Progenitor cell of endocrine pancreas (in vitro differentiated cells): ENCODE data around the gene SENP8. TPM values are rescaled to one million over a fixed set of nuclear protein-coding genes. Genes with fewer than 3 reads are reported as not detected.

Experiments used
- DNase-seq: peaks from one replicate; pipeline ENCODE4 v3.0.0; 2021; ENCODE audit warnings: low spot score; ENCODE audit not compliant: unreplicated experiment
- H3K27ac Mint-ChIP-seq: 2 replicates; pipeline ENCODE4 v1.8.0; 2021; ENCODE audit warnings: mild to moderate bottlenecking, moderate library complexity, mixed read lengths
- H3K27me3 Mint-ChIP-seq: 2 replicates; pipeline ENCODE4 v1.8.0; 2021; ENCODE audit warnings: mixed read lengths
- H3K36me3 Mint-ChIP-seq: 2 replicates; pipeline ENCODE4 v1.8.0; 2022; ENCODE audit warnings: mixed read lengths; ENCODE audit not compliant: insufficient read depth
- H3K4me1 Mint-ChIP-seq: 2 replicates; pipeline ENCODE4 v1.8.0; 2021; ENCODE audit warnings: low read depth, mixed read lengths
- H3K4me3 Mint-ChIP-seq: 2 replicates; pipeline ENCODE4 v1.8.0; 2021; ENCODE audit warnings: low read depth, mild to moderate bottlenecking, moderate library complexity, mixed read lengths
- H3K9me3 Mint-ChIP-seq: 2 replicates; pipeline ENCODE4 v1.8.0; 2021; ENCODE audit warnings: low read depth, mixed read lengths
- CTCF ChIP-seq: fragments of 200-600 bp; sonication (generic); IDR thresholded peaks from one replicate; pipeline ENCODE4 v1.5.0; 2021; ENCODE audit warnings: antibody characterized with exemption, mild to moderate bottlenecking; ENCODE audit not compliant: unreplicated experiment
- total RNA-seq: library from RNA; stranded (reverse); gene quantifications from 2 replicates; pipeline ENCODE4 v1.2.1, GENCODE V29; 2021

The SENP8 gene
- total RNA-seq, 1 donor from 2014 or later = 5.1 TPM

GRCh38 chr15:72128359-72128758 is 10.2 kb downstream of the SENP8 start:
- Mint-ChIP-seq H3K36me3 (no peaks in the 10 kb centered on the region), H3K4me3 (no peak overlapping the region), H3K9me3 (no peaks in the 10 kb centered on the region), H3K4me1 (peaks cover 9% of the 10 kb centered on the region), H3K27me3 (peaks cover 3% of the 10 kb centered on the region), H3K27ac (no peak overlapping the region)
- DNase-seq = no peak
- no peak for TF ChIP-seq CTCF

GRCh38 chr15:72130272-72130671 is 12.1 kb downstream of the SENP8 start:
- Mint-ChIP-seq H3K9me3 (no peaks in the 10 kb centered on the region), H3K4me1 (peaks cover 9% of the 10 kb centered on the region), H3K36me3 (no peaks in the 10 kb centered on the region), H3K4me3 (no peak overlapping the region), H3K27me3 (peaks cover 4% of the 10 kb centered on the region), H3K27ac (no peak overlapping the region)
- no peak for TF ChIP-seq CTCF
- DNase-seq = no peak

GRCh38 chr15:72131922-72132321 is 13.7 kb downstream of the SENP8 start:
- Mint-ChIP-seq H3K27ac (no peak overlapping the region), H3K27me3 (peaks cover 4% of the 10 kb centered on the region), H3K36me3 (no peaks in the 10 kb centered on the region), H3K4me1 (peaks cover 9% of the 10 kb centered on the region), H3K9me3 (no peaks in the 10 kb centered on the region), H3K4me3 (no peak overlapping the region)
- DNase-seq = no peak
- TF ChIP-seq CTCF = no peak

GRCh38 chr15:72133211-72133610 is 15.0 kb downstream of the SENP8 start:
- H3K4me1 Mint-ChIP-seq = peaks cover 6% of the 10 kb centered on the region
- H3K4me3 Mint-ChIP-seq = no peak overlapping the region
- H3K36me3 Mint-ChIP-seq = no peaks in the 10 kb centered on the region
- no peak for TF ChIP-seq CTCF
- H3K27me3 Mint-ChIP-seq = peaks cover 4% of the 10 kb centered on the region
- no peaks in the 10 kb centered on the region for H3K9me3 Mint-ChIP-seq
- DNase-seq = no peak
- H3K27ac Mint-ChIP-seq = peak overlapping the region; percentile 5

GRCh38 chr15:72135719-72136118 is 17.5 kb downstream of the SENP8 start:
- no peak for TF ChIP-seq CTCF

More at GRCh38 chr15:72135719-72136118, 17.5 kb downstream of the SENP8 start:
- Mint-ChIP-seq H3K27ac (no peak overlapping the region), H3K27me3 (peaks cover 20% of the 10 kb centered on the region), H3K9me3 (no peaks in the 10 kb centered on the region), H3K4me1 (peaks cover 6% of the 10 kb centered on the region), H3K4me3 (no peak overlapping the region), H3K36me3 (peaks cover 7% of the 10 kb centered on the region)
- DNase-seq = no peak
